ENCODE data around the gene GADD45B.

Gene GADD45B

GRCh38 chr19:2428756-2429711 is 46.9 kb upstream of the GADD45B start:
- Histone ChIP-seq H3K36me3 (peaks cover 22% of the 10 kb centered on the region), H3K9me3 (no peaks in the 10 kb centered on the region), H3K27ac (no peak overlapping the region), H3K4me1 (ENCODE audit: control insufficient read depth in 1 of 2, insufficient read depth in 1 of 2, low read depth in 1 of 2, low read length in 1 of 2) (peaks cover 18 to 29% of the 10 kb centered on the region in 2 experiments), H3K4me3 (ENCODE audit: low read depth in 1 of 2, low read length in 1 of 2) (no peak overlapping the region), H3K27me3 (no peaks in the 10 kb centered on the region)
- no peak for TF ChIP-seq CTCF (IDR thresholded peaks at IDR 0.05)

GRCh38 chr19:2429917-2430535 is 45.9 kb upstream of the GADD45B start:
- no peak overlapping the region for H3K4me3 ChIP-seq (ENCODE audit: low read depth in 1 of 2, low read length in 1 of 2)
- no peaks in the 10 kb centered on the region for H3K9me3 ChIP-seq
- no peaks in the 10 kb centered on the region for H3K27me3 ChIP-seq
- peaks cover 18 to 24% of the 10 kb centered on the region in 2 experiments for H3K4me1 ChIP-seq (ENCODE audit: control insufficient read depth in 1 of 2, insufficient read depth in 1 of 2, low read depth in 1 of 2, low read length in 1 of 2)
- no peak overlapping the region for H3K27ac ChIP-seq
- H3K36me3 ChIP-seq: peaks cover 32% of the 10 kb centered on the region
- no peak for TF ChIP-seq CTCF (IDR thresholded peaks at IDR 0.05)

- Histone ChIP-seq H3K27me3 (no peaks in the 10 kb centered on the region), H3K36me3 (peaks cover 35% of the 10 kb centered on the region)
Observed at GRCh38 chr19:2431318-2432055, 44.4 kb upstream of the GADD45B start.

GRCh38 chr19:2432131-2432848 is 43.6 kb upstream of the GADD45B start:
- H3K4me3 ChIP-seq (ENCODE audit: low read depth in 1 of 2, low read length in 1 of 2): no peak overlapping the region
- TF ChIP-seq CTCF (IDR thresholded peaks at IDR 0.05): no peak
- peaks cover 41% of the 10 kb centered on the region for H3K36me3 ChIP-seq

More at GRCh38 chr19:2431318-2432055, 44.4 kb upstream of the GADD45B start:
- peaks cover 13 to 16% of the 10 kb centered on the region in 2 experiments for H3K4me1 ChIP-seq (ENCODE audit: control insufficient read depth in 1 of 2, insufficient read depth in 1 of 2, low read depth in 1 of 2, low read length in 1 of 2)
- TF ChIP-seq CTCF (IDR thresholded peaks at IDR 0.05): no peak
- H3K9me3 ChIP-seq: no peaks in the 10 kb centered on the region
- peak overlapping the region; percentile 3 for H3K27ac ChIP-seq
- H3K4me3 ChIP-seq (ENCODE audit: low read depth in 1 of 2, low read length in 1 of 2): no peak overlapping the region

GRCh38 chr19:2433854-2434253 is 42.1 kb upstream of the GADD45B start:
- Histone ChIP-seq H3K36me3 (peaks cover 55% of the 10 kb centered on the region), H3K4me1 (ENCODE audit: control insufficient read depth in 1 of 2, insufficient read depth in 1 of 2, low read depth in 1 of 2, low read length in 1 of 2) (no peaks in the 10 kb centered on the region), H3K27ac (no peak overlapping the region), H3K27me3 (no peaks in the 10 kb centered on the region), H3K4me3 (ENCODE audit: low read depth in 1 of 2, low read length in 1 of 2) (no peak overlapping the region), H3K9me3 (no peaks in the 10 kb centered on the region)
- TF ChIP-seq CTCF (IDR thresholded peaks at IDR 0.05): no peak

More at GRCh38 chr19:2432131-2432848, 43.6 kb upstream of the GADD45B start:
- no peak overlapping the region for H3K27ac ChIP-seq
- H3K27me3 ChIP-seq: no peaks in the 10 kb centered on the region
- H3K9me3 ChIP-seq: no peaks in the 10 kb centered on the region
- H3K4me1 ChIP-seq (ENCODE audit: control insufficient read depth in 1 of 2, insufficient read depth in 1 of 2, low read depth in 1 of 2, low read length in 1 of 2): peaks cover 5 to 8% of the 10 kb centered on the region in 2 experiments

Data from neutrophil (primary cell).